A673 (cell line): ENCODE results near the gene NIP7. TPM values are rescaled to one million over a fixed set of nuclear protein-coding genes. Genes with fewer than 3 reads are reported as not detected.

ENCODE experiments used
- BruUV-seq: library from RNA; stranded (reverse); fragments of 400-500 nt; replicated peaks from 2 replicates; lab custom pipeline; 2021; lab: Mats Ljungman, UMichigan
- CTCF ChIA-PET: fragments of 300-600 bp; sonication (Branson Sonifier 250); formaldehyde crosslinking; loops from one replicate; lab custom pipeline; 2022; ENCODE audit warnings: antibody characterized with exemption; lab: Charles Lee
- POLR2A ChIA-PET: fragments of 300-600 bp; sonication (Branson Sonifier 250); formaldehyde crosslinking; loops from one replicate; lab custom pipeline; 2022; ENCODE audit warnings: antibody characterized with exemption; ENCODE audit not compliant: low non-redundant PET; lab: Charles Lee
- DNase-seq: peaks from one replicate; pipeline ENCODE4 v3.0.0-alpha.2; 2015; ENCODE audit warnings: low spot score
- H3K27ac ChIP-seq: fragments of 200-600 bp; sonication (generic); 2 replicates; pipeline ENCODE4 v1.5.1; 2016; ENCODE audit warnings: mixed run types, low read depth, mild to moderate bottlenecking, mixed read lengths, antibody characterized with exemption, low read length; ENCODE audit not compliant: poor library complexity, severe bottlenecking
- H3K27me3 ChIP-seq: fragments of 200-600 bp; sonication (generic); replicated peaks from 2 replicates; pipeline ENCODE4 v1.6.1; 2017; ENCODE audit warnings: mixed run types, low read depth, mild to moderate bottlenecking, mixed read lengths, antibody characterized with exemption, low read length; ENCODE audit not compliant: insufficient read depth, poor library complexity
- H3K36me3 ChIP-seq: fragments of 200-600 bp; sonication (generic); 2 replicates; pipeline ENCODE4 v1.6.1; 2016; ENCODE audit warnings: mixed run types, mild to moderate bottlenecking, mixed read lengths, antibody characterized with exemption, low read length; ENCODE audit not compliant: insufficient read depth, poor library complexity, severe bottlenecking
- H3K4me1 ChIP-seq: fragments of 200-600 bp; sonication (generic); 2 replicates; pipeline ENCODE4 v1.6.1; 2017; ENCODE audit warnings: mixed run types, mild to moderate bottlenecking, mixed read lengths, antibody characterized with exemption, low read length; ENCODE audit not compliant: insufficient read depth, poor library complexity, severe bottlenecking
- H3K4me3 ChIP-seq: fragments of 200-600 bp; sonication (generic); 2 replicates; pipeline ENCODE4 v1.5.1; 2016; ENCODE audit warnings: low read depth, mixed run types, mild to moderate bottlenecking, mixed read lengths, low read length; ENCODE audit not compliant: poor library complexity, severe bottlenecking
- H3K9me3 ChIP-seq: fragments of 200-600 bp; sonication (generic); 2 replicates; pipeline ENCODE4 v1.6.1; 2016; ENCODE audit warnings: mixed run types, low read depth, mild to moderate bottlenecking, mixed read lengths, antibody characterized with exemption, low read length; ENCODE audit not compliant: poor library complexity, severe bottlenecking
- CTCF ChIP-seq: fragments of 300-800, 200-600 bp; sonication (generic); conservative IDR thresholded peaks from 2 replicates; pipeline ENCODE4 v1.5.1; 2017; ENCODE audit warnings: low read depth, mild to moderate bottlenecking, antibody characterized with exemption, low read length, moderate library complexity, mixed read lengths
- EZH2 ChIP-seq: fragments of 200-600 bp; sonication (generic); IDR thresholded peaks from 2 replicates; pipeline ENCODE4 v1.6.1; 2017; ENCODE audit warnings: borderline replicate concordance, low read depth, mild to moderate bottlenecking, mixed read lengths, antibody characterized with exemption, low read length; ENCODE audit not compliant: poor library complexity, severe bottlenecking
- intact Hi-C: fragments of 100-400 bp; cut with micrococcal nuclease; formaldehyde crosslinking; loops from one replicate; pipeline ENCODE4 v1.10.0; 2022; ENCODE audit not compliant: unreplicated experiment
- total RNA-seq: library from RNA; stranded (reverse); gene quantifications from 2 replicates; pipeline ENCODE4 v1.2.3, GENCODE V29; 2021

NIP7 gene
- total RNA-seq, 1 experiment from 2014 or later: 66.4 TPM

- peaks cover 59% of the 10 kb centered on the region for H3K36me3 ChIP-seq
- H3K4me3 ChIP-seq: peak overlapping the region; percentile 91
- no peak for TF ChIP-seq EZH2
- no peak for TF ChIP-seq CTCF
- BruUV-seq: TSS peak; percentile 70
- DNase-seq: no peak
- intact Hi-C loops: no loop called here
- ChIA-PET CTCF (interaction anchor here (0.6 kb wide), 1 partner anchor 48 kb away, joined by 3 read pairs; no protein-coding TSS in a partner anchor), POLR2A (no interaction called here)
- no peaks in the 10 kb centered on the region for H3K27me3 ChIP-seq
- peak overlapping the region; percentile 89 for H3K27ac ChIP-seq
- peaks cover 5% of the 10 kb centered on the region for H3K4me1 ChIP-seq
- no peaks in the 10 kb centered on the region for H3K9me3 ChIP-seq
Measured at GRCh38 chr16:69338557-69339288, 849 bp upstream of the NIP7 start.

GRCh38 chr16:69340095-69340644 is 598 bp downstream of the NIP7 start:
- TF ChIP-seq CTCF (no peak), EZH2 (no peak)
- H3K27me3 ChIP-seq: no peaks in the 10 kb centered on the region
- peaks cover 52% of the 10 kb centered on the region for H3K36me3 ChIP-seq
- peak overlapping the region; percentile 89 for H3K27ac ChIP-seq
- H3K4me1 ChIP-seq: peaks cover 5% of the 10 kb centered on the region
- no peak for DNase-seq
- ChIA-PET CTCF (no interaction called here), POLR2A (no interaction called here)
- H3K9me3 ChIP-seq: no peaks in the 10 kb centered on the region
- intact Hi-C loops: no loop called here
- BruUV-seq: TSS peak; percentile 71
- H3K4me3 ChIP-seq: peak overlapping the region; percentile 91

- Histone ChIP-seq H3K4me1 (peaks cover 5% of the 10 kb centered on the region), H3K27me3 (no peaks in the 10 kb centered on the region), H3K4me3 (no peak overlapping the region), H3K36me3 (peaks cover 37% of the 10 kb centered on the region), H3K27ac (no peak overlapping the region), H3K9me3 (no peaks in the 10 kb centered on the region)
- intact Hi-C loops: no loop called here
- no peak for DNase-seq
- ChIA-PET CTCF (no interaction called here), POLR2A (no interaction called here)
- TF ChIP-seq EZH2: no peak
- TF ChIP-seq CTCF: no peak
- BruUV-seq: no TSS peak
Measured at GRCh38 chr16:69344171-69344570, 4.6 kb downstream of the NIP7 start.
